RWPE1 (cell line): ENCODE measurements around the gene TMEM252.

ENCODE experiments used
- CTCF ChIA-PET: fragments of 350-600 bp; sonication (Branson Sonifier 250); formaldehyde crosslinking; extraction: SDS; loops from one replicate; lab custom pipeline; 2021; lab: Yijun Ruan, JAX
- POLR2A ChIA-PET: fragments of 400-600 bp; formaldehyde crosslinking; extraction: SDS; loops from one replicate; lab custom pipeline; 2020; ENCODE audit warnings: antibody characterized with exemption; ENCODE audit not compliant: low non-redundant PET; lab: Yijun Ruan, JAX
- DNase-seq: peaks from one replicate; pipeline ENCODE4 v3.0.0; 2012; ENCODE audit warnings: low spot score
- H3K27ac ChIP-seq: fragments of 450-650 bp; 2 replicates; pipeline ENCODE4 v1.5.1; 2017
- TF ChIP-seq, protein P1 (sequence below): fragments of 450-650 bp; conservative IDR thresholded peaks from 2 replicates; pipeline ENCODE4 v1.5.1; 2017; ENCODE audit warnings: low read depth, mild to moderate bottlenecking

TMEM252 gene

DNA sequence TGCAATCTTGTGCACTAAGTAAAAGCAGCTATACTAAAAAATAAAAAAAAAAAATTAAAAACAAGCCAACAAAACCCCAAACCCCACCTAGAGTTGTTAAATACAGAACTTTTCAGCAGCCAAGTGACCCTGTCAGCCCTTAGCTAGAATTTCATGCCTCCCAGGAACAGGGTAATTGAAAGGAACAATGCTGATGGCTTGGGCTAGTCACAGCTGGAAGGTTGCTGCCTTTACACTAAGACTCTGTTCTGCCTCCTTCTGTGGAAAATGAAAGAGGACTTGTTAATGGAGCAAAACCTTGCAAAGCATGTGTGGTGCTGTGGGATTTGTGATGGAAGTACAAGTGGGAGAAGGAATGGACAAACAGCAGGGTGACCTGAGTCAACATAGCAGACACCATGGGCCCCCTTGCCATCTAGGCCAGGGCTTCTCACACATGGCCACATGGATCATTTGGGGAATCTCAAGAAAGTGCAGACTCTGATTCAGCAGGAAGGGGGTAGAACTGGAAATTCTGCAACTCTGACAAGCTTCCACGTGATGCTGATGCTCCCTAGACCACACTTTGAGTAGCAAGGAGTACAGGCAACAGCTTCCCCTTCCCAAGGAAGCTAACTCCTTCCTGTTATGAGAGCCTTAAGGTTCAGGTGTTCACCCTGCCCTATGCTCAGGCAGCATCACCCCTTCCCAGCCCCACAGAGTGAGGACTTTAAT lies 14.9 kb upstream of the TMEM252 start:
- ChIA-PET CTCF (interaction anchor here (0.5 kb wide), 1 partner anchor 15 kb away, joined by 3 read pairs; no protein-coding TSS in a partner anchor), POLR2A (no interaction called here)
- TF ChIP-seq, protein P1, sequence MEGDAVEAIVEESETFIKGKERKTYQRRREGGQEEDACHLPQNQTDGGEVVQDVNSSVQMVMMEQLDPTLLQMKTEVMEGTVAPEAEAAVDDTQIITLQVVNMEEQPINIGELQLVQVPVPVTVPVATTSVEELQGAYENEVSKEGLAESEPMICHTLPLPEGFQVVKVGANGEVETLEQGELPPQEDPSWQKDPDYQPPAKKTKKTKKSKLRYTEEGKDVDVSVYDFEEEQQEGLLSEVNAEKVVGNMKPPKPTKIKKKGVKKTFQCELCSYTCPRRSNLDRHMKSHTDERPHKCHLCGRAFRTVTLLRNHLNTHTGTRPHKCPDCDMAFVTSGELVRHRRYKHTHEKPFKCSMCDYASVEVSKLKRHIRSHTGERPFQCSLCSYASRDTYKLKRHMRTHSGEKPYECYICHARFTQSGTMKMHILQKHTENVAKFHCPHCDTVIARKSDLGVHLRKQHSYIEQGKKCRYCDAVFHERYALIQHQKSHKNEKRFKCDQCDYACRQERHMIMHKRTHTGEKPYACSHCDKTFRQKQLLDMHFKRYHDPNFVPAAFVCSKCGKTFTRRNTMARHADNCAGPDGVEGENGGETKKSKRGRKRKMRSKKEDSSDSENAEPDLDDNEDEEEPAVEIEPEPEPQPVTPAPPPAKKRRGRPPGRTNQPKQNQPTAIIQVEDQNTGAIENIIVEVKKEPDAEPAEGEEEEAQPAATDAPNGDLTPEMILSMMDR = no peak
- no peak for DNase-seq
- no peak overlapping the region for H3K27ac ChIP-seq

DNA sequence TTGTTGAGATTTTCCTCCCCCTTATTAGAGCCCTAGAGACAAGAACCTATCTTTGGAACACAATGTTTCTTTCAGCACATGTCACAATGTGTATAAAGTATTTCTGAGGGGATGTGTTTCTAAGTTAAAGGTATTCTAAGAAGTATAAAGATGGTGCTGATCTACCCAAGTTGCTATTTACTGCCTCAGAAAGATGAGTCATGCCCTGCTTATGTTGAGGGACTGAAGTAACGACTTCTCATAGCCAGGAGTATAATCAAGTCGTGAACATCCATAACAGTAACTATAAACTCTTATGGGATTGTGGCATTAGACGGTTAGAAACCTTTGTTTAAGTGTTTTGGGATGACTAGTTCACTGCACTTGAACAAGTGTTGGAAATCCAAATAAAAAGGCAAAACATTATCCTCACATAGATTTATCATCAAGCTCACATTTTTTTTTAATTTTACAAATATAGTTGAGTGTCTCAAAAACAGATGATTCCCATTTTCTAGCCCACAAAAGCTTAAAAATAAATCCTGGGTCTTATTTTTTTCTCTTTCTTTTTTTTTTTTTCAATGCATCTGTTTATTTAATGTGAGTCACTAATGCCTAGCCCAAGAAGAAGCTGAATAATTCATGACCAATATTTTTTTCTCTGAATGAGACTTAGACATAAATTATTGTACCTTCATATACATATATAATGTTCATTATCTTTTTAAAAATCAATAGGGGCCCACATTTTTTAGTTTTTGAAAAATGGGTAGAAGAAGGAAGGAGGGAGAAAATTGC lies 12.2 kb upstream of the TMEM252 start:
- ChIA-PET POLR2A (no interaction called here), CTCF (no interaction called here)
- H3K27ac ChIP-seq = no peak overlapping the region
- TF ChIP-seq, protein P1 = no peak
- DNase-seq = peak; percentile 17

DNA sequence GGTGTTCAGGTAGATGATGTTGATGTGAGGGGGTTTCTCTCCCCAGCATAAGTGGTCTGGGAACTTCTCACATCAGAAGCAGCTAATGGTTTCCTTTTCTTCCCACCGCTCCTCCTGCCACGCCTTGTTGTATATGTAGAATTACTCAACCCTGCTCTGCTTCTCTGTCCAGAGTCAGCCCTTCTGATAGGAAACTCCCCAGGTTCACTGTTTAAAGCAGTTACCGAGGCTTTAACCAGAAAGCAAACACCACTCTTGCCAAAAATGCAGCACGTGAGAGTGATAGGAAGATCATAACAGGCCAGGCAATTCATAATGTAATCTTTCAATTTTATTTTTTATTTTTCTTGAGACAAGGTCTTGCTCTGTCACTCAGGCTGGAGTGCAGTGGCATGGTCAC lies 10.5 kb upstream of the TMEM252 start:
- DNase-seq = no peak
- ChIA-PET POLR2A (no interaction called here), CTCF (interaction anchor here (0.6 to 0.7 kb wide), 2 partner anchors 180 to 338 kb away, joined by 3 to 4 read pairs; no protein-coding TSS in a partner anchor)
- TF ChIP-seq, protein P1 = no peak
- H3K27ac ChIP-seq = no peak overlapping the region

DNA sequence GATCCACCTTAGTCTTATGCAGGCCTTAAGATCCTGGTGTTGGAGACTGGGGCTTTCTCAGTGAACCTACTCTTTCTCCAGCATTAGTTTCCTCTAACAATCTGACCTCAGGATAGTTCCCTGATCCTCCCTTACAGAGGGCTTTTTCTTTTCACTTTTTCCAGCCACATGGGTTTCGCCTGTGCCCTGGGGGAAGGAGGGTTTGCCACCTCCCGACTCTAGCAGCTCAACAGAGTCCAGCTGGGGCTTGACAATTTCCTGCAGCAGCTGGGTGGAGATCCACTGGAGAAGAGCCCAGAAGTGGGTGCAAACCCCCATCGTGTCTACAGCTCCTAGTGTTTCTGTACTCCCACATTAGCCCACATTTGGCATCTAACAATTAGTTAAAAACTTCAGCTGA lies 7.6 kb upstream of the TMEM252 start:
- CTCF ChIA-PET = no interaction called here
- no peak overlapping the region for H3K27ac ChIP-seq

DNA sequence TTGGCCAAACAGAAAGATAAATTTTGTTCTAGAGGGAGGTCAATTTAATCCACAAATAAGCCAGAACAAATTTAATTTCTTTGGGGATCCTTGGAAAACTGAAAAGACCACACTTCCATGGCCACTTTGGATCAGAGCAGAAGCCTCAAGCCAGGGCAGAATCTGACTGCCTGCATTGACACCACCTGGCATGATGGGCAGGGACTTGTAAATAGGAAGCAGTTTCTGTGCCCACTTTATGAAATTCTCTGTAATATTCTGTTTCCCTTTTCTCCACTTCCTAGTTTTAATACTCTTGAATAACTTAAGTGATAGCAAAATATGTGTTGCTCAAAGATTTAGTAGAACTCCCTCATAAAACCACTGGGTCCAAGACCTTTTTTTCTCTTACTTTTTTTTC lies 6.7 kb upstream of the TMEM252 start:
- H3K27ac ChIP-seq = no peak overlapping the region
- TF ChIP-seq, protein P1 = no peak
- ChIA-PET POLR2A (no interaction called here), CTCF (no interaction called here)
- DNase-seq = no peak

More for the DNA sequence above, 7.6 kb upstream of the TMEM252 start:
- DNase-seq = no peak
- POLR2A ChIA-PET = no interaction called here
- TF ChIP-seq, protein P1 = no peak

DNA sequence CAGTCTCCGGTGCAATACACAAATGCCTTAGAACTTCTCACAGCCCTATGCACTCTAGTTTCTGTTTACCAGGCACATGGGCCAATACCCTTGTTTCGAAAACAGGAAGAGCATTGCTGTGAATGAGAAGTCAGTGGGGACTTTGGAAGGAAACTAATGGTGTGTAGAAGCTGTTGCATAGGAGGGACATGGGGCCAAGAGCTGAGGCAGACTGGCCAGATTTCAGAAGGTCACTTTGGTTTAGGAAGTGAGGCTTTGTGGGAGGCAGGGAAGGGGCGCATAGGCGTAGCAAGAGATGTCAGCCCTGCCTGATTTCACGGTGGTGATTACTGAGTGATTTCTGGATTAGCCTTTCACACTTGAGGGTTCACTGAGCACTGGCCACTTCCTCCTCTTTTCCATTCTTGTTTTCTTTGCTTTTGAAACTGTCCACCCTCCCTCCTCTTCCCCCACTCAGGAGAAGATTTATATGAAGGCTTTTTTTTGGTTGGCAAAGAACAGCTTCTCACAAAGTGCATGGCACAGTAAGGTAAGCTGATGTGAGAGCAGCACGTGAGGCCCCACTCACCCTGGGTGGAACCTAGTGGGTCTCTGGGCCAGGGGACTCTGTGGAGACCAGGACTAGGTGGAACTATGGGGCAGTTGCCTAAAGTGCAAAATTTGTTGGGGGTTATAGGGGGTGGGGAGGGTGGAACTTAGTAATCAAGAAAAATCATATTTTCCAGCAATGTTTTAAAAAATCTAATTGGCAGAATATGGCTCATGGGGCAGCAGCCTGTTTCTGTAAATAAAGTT lies 6.1 kb upstream of the TMEM252 start:
- POLR2A ChIA-PET = no interaction called here
- CTCF ChIA-PET = interaction anchor here (0.5 kb wide), 1 partner anchor 374 kb away, joined by 3 read pairs; no protein-coding TSS in a partner anchor
- no peak overlapping the region for H3K27ac ChIP-seq
- no peak for DNase-seq
- TF ChIP-seq, protein P1 = no peak
